HG03460 (cell line): Measurements from ENCODE around the gene NRAS.
"Not testable (repeated sequence)": the region's sequence is repeated elsewhere in the genome, so short reads cannot be mapped to it uniquely, and the experiment has no call there.

Source experiments
- ATAC-seq: cut with Tn5 transposase; IDR thresholded peaks from one replicate; pipeline ENCODE4 v1.9.1; 2021; ENCODE audit not compliant: unreplicated experiment

The NRAS gene

GRCh38 chr1:114716304-114717170 is at the start of gene NRAS:
TSS of gene NRAS (minus strand) at chr1:114716771. CDS start at chr1:114716160, 611 bp downstream.
- ATAC-seq = peak; percentile 94

GRCh38 chr1:114764689-114765088 is 48.1 kb upstream of the NRAS start:
- no peak for ATAC-seq

DNA sequence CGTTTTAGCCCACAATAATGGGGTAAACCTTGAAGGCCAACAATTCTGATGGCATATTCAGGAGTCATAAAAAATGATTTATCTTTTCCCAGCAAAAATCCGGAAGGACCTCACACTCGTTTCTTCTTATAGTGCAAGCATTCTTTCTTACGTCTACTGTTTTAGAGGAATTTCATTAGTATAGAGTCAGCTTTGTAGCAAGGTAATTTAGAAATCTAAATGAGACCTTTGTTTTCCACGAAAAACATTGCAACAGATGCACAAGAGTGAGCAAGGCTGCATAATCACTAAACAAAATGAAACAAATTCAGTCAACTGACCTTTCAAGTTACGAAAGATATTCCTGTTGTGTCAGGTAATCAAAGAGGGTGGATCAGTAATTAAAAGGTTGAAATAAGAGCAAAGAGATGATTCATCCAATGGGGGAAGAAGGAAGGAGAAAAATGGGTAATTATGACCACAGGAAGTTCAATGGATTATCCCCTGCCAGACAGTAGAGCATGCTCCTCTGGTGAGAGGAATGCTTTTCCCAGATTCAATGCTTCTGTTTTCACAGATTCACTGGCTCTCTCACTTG is 41.8 kb upstream of the NRAS start:
- ATAC-seq = no peak

DNA sequence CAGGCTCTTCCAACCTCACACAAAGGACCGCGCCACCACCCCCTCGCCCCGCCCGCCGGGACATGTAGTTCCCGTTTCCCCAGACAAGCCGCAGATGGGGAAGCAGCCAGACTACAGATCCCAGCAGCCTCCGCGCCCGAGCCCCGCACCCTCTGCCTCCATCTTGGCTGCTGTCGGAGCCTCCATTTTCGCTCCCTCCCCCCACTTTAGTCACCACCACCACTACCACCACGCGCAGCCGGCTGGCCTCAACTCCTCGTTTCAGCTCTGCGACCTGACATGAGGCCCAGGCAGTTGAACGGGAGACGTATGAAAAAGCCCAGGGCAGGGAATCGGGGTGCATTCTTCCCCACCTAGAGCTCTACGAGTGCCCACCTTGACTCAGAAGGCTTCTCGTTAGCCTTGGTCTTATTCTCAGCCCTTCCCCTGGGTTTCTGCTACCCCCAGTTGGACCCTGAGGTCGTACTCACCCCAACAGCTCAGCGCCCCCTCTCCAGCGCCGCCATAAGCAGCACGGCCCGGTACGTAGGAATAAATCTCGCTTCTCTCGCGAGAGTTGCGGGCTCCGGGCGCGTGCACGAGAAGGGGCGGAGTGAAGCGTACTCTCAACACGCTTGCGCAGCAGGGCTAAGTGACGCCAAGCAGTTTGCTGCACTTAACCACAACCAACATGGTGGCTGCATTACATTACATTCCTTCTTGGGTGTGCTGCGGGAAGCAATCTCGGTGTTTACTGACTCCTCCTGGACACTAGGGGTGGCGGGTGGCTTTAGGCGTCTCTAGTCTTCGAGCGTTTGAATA is 41.1 kb upstream of the NRAS start, which contains the start of gene CSDE1:
CSDE1 (minus strand) TSS at position 530 of the 801 bp plus-strand sequence. CDS start 18,094 bp downstream, outside the sequence.
- ATAC-seq = peak; percentile 86

DNA sequence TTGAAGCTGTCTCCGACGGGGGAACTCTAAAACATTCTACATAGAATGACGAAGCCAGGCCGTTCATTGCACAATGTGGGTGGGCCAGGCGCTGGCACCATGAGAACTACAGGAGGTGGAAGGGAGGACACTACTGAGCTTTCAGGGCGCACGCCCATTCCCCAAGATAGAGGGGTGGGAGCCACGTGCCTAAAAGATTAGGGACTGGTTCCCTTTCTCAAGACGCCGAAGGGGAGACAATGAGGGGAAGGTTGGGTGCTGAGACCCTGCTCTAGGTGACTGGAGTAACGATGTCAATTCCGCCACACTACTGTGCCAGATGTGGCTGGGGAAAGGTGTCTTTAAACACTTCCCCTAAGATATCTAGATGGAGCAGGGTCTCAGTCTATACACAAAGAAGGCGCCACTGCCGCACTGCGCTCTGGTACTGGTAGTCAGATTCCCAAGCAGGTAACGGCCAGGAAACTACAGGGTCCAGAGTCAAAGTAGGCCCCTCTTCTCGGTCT is 40.4 kb upstream of the NRAS start:
- ATAC-seq = no peak

GRCh38 chr1:114756009-114756892 is 39.7 kb upstream of the NRAS start:
- peak; percentile 24 for ATAC-seq

DNA sequence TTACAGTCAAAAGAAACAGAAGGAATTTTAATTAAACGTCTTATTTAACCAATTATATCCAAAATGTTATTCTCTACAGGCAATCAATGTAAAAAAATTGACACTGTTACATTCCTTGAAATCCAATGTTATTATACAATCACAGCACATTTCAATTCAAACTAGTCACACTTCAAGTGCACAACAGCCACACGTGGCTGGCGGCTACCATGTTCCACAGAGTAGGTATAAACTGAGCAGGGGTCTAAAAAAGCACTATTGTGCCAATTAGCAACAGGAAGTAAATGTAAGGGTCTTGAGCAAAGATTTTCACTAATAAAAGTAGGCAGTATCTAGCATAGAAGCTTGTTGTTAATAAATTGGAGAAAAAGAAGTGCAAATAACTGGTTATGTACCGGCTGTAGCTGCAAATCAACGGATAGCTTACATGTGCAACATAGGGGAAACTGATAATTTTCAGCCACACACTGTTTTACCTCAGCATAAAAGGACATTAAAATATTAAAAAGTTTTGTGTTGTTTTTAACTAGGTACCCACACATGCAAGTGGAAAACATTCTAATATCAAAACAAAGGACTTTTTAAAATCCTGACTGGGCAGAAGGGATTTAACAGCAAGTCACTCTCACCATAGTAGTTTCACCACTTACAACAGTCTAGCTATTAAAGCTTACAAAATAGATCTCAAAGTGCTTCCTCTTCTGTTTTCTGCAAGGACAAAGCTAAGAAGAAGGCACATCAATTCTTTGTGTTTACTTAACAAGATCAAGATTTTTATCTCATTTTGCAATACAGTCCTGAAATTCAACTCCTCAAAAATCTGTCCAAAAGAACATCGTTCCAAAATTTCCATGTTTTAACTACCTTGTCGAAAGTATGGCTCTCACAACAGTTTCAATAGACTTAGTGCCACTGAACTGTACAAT is 38.7 kb upstream of the NRAS start:
- ATAC-seq = no peak

- not testable (repeated sequence) for ATAC-seq
These were observed 37.1 kb upstream of the NRAS start for GRCh38 chr1:114753702-114754101.

DNA sequence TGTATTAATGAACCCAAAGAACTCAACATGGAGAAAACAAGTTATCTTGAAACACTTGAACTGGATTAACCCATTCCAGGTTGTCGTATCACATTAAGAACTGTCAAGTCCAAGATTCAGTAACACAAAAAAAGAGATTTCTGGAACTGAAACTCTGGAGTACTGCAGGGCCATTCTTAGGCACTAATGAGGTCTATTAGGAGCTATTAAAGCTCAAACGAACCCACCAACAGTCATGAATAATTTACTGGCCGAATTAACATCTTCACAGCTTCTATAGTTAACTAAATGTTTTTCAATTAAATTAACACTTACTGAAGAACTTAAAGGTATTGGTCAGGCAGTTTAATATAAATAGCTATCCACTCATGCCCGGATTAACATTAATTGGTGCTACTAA is 36.6 kb upstream of the NRAS start:
- ATAC-seq = no peak

GRCh38 chr1:114750780-114751179 is 34.2 kb upstream of the NRAS start:
- no peak for ATAC-seq

- ATAC-seq = no peak
These were observed 33.3 kb upstream of the NRAS start for GRCh38 chr1:114749835-114750234.

DNA sequence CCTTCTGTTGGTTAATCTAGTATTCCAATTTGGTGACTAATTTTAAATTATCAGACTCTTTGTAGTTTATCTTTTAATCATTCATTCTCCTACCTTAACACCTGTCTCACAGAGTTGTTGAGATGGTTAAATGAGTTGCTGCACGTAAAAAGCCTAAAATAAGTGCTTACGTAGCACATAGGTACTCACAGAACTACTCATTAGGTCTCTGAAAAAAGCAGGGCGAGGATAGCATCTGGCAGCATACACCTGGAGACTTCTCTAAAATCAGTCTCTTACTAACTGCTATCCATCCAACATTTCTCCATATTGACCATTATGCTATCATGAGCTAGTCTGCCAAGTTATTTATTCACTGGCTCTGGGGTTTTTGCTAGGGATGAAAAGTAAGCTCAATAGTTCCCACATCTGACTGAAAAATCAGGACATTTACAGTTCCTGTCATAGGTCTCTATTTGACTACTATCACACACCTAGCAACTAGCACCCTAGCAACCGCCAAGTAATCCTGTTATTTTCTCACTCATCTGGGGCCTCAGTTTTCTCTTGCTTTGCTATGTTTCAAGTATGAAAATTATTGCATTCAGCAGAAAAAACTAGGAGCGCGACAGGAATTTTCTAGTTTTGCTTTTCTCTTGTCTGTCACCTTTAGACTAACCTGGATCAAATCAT is 30.0 kb upstream of the NRAS start:
- no peak for ATAC-seq

DNA sequence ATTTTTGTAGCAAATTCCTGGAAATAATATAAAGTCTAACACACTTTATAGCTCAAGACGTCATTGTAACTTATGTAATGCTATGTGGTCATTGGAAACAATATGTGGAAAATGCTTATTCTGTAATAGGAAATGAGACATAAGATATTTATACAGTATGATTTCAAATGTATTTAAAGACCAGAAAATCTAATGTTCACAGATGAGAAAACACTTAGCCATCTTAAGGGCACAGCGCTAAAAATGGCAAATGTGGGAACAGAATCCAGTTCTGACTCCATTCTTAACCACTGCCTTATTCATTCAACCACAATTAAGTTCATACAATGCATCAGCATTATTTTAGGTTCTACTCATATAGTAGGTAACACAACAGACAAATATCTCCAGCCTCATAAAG is 28.7 kb upstream of the NRAS start:
- ATAC-seq = no peak

GRCh38 chr1:114741963-114742746 is 25.6 kb upstream of the NRAS start:
- ATAC-seq = no peak

- ATAC-seq = no peak
These were observed 23.8 kb upstream of the NRAS start for GRCh38 chr1:114740331-114740730.

DNA sequence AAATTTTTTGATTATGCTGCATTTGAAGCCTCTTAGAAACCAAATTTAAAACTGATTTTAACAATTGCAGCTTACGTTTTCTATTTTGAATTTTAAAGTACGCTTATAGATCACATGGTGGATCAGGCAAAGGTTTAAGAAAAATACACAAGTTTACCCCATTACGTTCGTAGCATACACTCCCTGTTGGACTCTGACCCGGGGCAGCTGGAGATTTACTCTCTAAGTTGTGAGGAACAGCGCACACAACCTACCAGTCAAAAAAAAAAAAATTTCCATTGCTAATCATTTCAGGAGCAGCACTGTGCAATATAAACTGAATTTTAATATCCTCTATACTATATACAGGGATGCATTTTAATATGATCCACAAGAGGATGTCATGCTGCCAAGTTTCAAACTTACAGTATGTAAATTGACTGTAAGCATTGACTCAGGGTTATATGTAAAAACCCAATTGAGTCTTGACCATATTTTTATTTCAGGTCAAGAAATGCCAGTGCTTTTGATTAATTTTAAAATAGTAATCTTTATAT is 20.8 kb upstream of the NRAS start:
- ATAC-seq = no peak

DNA sequence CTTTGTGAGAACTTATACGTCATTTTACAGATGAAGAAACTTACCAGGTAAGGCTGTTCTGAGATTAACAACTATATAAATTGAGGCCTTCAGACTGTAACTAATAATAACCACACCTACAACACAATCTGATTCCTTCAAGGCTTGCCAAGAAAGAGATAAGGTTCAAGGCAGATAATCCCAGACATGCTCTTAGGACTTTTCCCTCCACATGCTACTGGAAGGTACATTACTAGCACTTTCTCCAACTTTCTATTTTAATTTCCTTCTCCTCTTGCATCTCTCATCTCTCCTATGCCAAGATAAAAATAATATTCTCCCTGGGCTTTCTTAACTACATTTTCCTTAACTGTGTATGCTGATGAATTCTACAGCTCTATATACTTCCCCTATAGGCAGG is 18.9 kb upstream of the NRAS start:
- no peak for ATAC-seq

DNA sequence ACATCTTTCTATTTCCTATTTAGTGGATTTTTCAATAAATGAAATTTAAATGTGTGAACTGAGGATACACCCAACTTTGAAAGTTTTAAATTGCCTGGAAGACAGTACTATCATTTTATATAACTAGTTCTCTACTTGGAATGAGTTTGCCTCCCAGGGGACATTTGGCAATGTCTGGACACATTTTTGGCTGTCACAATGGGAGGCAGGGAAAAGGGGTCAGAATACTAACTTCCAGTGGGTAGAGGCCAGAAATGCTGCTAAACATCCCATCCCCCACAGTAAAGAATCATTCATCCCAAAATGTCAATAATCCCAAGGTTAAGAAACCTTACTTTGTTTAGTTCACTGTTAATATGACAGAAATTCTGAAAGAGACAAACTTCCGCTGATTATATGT is 13.2 kb upstream of the NRAS start:
- ATAC-seq = no peak
